GM19328 (cell line): ENCODE measurements around the gene TBCC.

Experiments
- ATAC-seq: cut with Tn5 transposase; IDR thresholded peaks from one replicate; pipeline ENCODE4 v1.9.1; 2021; ENCODE audit warnings: mild to moderate bottlenecking, moderate library complexity; ENCODE audit not compliant: unreplicated experiment

Gene TBCC

DNA sequence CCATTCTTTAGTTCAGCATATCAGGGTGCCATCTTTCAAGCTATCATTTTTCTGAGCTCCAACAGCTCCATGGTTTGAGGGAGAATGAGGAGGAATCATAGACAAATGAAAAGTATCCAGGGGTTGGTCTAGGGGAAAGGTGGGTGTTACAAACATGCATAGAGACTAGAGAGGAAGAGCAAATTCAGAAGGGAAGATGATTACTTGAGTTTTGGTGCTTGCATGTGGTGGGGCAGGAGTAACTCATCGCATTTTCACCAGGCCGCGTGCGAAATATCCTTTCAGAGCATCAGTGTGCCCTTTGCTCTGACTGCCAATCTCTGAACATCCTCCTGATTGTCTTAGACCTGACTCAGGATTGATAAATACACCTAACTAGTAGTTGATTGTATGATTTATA is 28.3 kb upstream of the TBCC start:
- no peak for ATAC-seq

DNA sequence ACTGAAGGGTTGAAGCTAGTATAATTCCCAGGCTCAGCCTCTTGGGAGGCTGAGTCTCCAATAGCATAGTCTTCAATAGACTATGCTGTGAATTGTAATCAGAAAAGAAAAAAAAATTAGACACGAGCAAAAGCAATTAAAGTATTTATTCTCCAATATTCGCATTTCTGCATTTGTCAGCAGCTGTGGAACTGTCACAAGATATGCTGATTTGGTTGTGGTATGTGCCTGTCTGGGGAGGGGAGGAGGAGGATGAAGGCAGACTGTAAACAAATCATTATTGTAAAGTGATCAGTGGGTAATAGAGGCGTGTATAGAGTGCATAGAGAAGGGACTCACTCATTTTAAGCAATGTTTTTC is 25.8 kb upstream of the TBCC start:
- ATAC-seq: no peak

DNA sequence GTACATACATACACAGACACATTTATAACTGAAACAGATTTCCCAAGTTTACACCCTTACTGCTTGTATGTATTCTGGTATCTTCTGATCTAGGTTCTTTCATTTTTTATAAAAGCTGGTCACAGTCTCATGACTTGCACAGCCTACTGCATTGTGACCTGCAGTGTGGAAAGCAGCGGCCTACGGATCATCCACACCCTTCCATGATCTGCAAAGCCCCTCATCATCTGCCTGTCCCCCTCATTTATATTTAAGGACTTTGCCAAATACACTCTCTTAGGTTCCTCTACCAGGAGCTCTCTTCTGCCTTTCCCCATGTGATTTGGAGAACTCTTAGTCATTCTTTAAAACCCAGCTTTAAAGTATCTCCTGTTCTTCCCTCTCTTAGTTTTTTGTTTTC is 23.9 kb upstream of the TBCC start:
- no peak for ATAC-seq

DNA sequence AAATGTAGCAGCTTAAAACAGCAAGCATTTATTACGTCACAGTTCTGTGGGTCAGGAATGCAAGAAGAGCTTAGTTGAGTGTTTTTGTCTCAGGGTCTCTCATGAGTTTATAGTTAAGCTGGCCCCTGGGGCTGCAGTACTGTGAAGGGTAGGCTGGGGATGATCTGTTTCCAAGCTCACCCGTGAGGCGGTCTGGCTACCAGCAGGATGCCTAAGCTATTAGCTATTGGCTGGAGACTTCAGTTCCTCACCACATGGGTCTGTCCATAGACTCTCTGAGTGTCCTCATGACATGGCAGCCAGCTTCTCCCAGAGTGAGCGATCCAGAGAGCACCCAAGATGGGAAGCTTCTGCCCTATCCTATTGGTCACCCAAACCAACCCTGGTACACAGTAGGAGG is 23.1 kb upstream of the TBCC start:
- no peak for ATAC-seq

DNA sequence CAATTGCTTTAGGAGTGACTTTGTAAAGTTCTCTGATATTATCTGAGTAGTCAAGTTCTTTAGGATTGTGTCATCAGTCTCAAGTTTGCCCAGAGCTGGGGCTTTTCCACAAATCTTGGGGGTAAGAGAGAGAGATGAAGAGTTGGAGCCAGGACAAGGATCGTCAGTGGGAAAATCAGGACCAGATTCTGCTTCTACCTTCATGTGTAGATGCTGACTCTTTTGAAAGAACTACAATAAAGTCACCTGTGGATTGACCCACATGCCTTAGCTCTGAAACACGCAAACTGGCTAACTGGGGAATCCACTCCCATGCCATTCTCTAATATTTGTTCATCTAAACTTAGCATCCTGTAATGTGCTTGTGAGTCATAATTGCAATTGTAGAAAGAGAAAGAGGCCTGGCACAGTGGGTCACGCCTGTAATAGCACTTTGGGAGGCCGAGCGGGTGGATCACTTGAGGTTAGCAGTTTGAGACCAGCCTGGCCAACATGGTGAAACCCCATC is 20.3 kb upstream of the TBCC start:
- no peak for ATAC-seq

DNA sequence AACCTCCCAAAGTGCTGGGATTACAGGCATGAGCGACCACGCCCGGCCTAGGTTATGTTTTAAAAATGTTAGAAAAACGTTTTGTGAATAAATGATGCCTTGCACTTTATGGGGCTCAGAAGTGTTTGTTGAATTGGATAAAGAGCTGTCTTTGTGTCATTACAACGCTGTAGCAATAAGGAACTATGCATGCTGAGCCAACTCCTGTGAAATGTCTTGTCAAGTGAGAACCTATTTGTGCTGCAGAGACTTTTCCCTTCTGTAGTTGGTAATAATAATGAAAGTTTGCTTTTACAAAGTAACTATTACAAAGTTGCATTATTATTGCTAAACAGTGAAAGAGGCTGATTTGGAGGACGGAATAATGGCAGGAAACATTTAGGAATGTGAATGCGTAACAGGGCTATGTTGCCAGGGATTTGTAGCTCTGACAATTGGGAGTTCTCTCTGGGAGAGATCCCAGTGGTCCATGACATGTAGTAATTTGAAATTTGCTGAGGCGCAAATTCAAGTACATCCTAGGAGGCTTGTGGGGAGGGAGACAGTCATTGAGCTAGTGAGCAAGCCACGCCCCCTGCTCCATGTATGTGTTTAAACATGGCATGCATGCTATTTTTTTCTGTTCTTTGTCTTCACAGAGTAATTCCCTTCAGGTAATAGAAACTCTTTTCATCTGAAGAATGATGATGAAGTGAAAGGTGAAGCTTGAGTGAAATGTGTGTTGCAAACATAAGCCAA is 19.2 kb upstream of the TBCC start:
- ATAC-seq: no peak

DNA sequence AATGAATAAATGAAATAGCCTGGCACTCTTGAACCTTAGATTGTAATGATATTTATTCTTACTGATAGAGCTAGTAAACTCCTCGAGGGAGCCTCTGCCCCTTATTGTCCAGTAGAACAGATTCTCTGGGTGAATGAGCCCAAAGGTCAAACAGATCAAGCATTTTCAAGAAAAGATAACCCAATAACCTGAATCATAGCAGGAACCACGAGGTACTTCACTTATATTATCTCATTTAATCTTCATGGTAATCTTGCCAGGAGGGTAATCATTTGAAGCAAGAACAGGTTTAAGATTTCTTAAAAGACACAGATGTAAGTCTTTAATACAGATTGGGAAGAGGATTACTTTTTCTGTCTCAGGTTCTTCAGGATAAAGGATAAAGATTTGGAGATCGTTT is 17.0 kb upstream of the TBCC start:
- ATAC-seq: no peak

DNA sequence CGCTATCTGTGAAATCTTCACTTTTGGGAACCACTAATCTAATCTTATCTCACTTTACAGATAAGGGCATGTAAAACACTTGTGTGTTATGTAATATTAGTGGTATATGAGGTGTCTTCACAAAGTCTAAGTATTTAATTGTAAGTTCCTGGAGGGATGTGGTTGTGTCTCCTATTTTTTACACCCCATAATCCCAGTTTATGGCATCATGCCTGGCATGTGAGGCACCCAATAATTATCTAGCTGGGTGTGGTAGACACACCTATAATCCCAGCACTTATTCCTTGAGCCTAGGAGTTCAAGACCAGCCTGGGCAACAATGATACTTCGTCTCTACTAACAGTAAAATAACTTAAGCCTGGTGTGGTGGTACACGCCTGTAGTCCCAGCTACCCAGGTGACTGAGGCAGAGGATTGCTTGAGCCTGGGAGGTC is 16.5 kb upstream of the TBCC start:
- no peak for ATAC-seq

DNA sequence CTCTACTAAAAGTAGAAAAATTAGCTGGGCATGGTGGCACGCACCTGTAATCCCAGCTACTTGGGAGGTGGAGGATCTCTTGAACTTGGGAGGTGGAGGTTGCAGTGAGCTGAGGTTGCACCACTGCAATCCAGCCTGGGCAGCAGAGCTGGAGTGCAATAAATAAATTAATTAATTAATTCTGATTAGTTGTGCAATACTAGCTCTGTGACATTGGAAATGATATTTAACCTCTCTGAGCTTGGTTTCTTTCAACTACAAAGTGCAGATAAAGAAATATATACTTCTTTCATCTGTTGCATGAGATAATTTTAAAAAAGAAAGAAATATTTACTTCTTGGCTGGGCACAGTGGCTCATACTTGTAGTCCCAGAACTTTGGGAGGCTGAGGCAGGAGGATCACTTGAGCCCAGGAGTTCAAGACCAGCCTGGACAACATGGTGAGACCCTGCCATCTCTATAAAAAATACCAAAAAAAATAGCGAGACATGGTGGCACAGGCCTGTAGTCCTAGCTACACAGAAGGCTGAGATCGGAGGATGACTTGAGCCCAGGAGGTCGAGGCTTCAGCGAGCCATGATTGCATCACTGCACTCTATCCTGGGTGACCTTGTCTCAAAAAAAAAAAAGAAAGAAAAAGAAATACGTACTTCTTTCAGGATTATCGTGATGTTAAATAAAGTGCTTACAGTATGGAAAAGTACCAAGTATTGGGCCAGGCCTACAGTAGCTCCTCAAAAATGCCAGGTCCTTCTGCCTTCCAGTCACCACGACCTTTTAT is 15.6 kb upstream of the TBCC start:
- no peak for ATAC-seq

DNA sequence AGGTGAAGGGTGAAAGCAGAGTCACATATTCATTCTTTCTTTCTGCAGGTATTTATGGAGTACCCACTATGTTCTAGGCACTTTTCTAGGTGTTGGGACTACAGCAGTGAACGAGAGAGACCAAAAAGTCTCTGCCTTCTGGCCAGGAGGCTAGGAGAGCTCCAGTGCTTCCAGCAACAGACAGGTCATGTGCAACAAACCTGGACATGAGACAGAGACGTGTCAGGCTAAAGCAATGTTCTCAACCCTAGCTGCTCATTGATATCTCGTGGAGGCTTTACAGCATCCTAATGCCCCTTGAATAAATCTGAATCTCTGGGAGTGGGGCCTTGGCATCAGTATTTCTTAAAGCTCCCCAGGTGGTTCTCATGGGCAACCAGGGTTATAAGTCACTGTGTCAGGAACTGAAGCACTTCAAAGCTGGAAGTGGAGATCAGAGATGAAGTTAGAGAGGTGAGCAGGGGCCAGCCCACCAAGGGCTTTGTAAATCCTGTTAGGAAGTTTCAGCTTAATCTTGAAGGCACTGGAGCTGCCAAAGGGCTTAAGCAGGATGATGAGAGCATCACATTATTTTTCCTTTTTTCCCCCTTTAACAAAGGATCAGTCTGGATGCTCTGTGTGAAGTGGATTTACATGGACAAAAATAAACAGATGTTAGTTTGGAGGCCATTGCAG is 13.0 kb upstream of the TBCC start:
- no peak for ATAC-seq

DNA sequence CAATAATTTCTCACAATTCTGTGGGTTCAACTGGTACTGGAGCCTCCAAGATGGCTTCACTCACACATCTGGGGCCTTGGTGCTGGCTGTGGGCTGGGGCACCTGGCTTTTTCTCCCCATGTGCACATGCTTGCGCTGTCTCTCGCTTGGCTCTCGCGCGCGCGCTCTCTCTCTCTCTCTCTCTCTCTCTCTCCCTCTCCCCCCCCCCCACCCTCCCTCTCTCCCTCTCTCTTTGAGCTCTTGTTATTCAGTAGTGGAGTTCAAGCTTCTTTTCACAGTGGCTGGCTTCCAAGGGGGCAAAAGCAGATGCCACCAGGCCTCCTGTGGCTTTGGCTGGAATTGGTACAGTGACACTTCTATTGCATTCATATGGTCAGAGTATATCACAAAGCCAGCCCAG is 10.8 kb upstream of the TBCC start:
- ATAC-seq: no peak

DNA sequence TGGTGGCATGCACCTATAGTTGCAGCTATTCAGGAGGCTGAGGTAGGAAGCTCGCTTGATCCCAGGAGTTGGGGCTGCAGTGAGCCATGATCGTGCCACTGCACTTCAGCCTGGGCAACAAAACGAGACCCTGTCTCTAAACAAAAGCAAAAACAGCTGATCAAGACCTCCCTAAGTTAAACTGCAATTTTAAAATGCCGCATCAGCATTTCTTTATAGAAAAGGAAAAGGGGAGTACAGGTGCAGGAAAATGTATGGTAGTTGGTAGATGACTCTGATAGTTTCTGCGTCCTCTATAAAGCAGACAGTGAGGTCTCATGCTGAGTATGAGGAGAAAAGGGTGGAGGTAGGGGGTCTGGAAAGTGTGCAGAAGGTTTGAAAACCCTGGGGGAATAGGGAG is 8.9 kb upstream of the TBCC start:
- no peak for ATAC-seq

DNA sequence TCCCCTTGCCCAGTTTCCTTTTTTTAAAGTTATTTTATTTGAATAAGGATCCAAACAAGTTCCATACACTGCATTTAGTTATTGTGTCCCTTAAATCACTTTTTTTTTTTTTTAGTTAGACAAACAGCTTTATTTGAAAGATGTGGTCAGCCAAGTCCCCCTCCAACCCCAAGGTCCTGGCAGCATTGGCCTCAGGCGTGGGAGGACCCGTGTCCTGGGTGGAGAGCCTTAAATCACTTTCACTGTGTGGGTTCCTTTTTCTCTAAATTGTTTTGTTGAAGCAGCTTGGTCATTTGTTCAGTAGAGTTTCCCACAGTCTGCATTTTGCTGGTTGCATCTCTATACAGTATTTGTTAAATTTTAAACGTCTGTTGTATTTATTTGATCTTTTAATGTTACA is 5.2 kb upstream of the TBCC start:
- no peak for ATAC-seq

DNA sequence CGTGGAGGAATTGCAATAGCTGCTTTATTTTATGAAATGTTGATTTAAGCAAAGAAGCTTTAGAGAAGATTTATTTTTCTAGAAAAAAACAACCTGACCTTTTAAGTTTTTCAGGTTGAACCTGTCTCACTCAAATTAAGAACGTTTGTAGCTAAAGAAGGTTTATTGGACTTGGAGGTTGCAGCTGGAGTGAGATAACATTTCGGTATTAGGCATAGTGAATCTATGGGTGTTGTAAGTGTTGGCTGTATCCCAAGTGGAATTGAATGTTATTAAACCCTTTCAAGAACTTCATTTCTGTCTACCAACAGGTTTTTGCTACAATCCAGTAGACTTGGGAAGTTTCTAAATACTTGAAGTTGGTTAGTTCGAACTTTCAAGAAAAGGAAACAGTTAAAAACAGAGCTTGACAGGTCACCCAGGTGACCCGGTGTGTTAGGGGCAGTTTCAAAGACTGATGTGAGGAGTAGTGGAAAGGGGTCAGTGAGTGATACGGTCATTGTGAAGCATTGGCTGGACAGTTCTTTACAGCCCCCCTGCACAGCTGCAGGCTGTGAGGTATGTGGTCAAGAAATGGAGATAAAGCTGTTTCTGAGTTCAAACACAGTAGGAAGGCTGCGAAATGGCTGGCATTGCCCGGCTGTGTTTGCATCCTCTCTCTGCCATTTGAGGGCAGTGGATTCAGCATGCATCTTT is 2.4 kb upstream of the TBCC start:
- ATAC-seq: no peak

DNA sequence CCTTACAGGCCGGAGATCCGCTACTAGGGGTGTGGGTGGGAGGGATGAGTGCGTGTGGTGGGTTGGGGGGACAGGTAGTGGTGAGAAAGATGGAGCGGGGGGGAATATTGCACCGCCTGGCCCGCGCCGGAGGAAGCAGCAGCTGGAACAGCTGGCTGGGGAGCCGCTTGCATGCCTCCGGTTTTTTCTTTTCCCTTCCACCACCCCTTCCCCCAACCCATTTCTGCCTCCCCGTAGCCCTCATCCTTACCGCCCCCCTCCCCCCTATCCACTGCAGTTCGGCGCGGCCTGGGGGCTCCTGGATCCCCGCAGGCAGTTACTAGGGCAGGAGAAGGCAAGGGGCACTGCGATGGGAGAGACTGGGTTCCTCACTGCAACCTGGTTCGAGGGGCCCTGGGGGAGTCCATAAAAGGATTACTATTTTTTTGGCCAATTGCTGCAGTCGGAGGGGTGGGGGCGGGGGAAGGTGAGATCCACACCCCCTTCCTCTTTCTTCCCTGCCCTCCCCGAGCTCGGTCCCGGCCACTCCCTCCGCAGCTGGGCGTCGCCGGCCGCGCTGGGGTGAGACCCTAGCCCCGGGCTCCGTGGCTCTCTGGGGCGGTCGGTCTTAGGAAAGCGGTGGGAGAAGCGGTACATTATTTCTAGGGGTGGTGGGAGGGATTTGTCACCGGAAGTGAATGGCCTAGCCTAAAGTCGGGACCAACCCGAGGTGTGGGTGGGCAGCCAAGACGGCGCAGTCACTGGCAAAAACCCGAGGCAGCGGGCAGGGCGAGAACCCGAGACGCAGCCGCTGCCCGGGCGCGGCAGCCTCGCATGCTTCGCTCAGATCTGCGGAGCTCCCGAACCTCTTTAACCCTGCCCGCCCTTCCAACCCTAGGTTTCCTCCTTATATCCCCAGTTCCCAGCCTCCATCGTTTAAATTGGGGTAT is 824 bp upstream of the TBCC start:
- ATAC-seq: peak; percentile 55

DNA sequence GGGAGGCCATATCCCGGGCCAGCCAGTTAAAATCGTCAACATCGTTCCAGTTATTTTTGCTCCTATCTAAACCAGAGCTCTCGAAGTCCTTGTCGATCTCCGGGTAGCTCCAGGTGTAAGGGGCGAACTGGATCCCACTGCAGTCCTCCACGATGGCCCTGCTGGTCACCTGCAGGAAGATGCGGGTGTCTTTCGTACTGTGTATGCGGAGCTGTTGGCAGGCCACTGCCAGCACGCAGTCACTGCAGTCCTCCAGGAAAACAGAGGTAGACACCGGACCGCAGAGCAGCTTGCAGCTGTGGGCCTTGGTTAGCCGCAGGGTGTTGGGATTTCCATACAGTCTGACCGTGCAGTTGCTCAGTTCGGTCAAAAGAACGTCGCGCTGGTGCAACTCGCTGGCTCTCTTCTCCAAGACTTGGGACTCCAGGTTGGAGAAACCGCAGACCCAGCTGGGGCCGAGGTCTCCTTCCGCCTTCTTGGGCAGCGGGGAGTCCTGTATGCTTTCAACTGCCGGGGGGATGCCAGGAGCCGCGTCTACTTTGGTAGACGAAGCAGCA is 742 bp downstream of the TBCC start:
- ATAC-seq: no peak

DNA sequence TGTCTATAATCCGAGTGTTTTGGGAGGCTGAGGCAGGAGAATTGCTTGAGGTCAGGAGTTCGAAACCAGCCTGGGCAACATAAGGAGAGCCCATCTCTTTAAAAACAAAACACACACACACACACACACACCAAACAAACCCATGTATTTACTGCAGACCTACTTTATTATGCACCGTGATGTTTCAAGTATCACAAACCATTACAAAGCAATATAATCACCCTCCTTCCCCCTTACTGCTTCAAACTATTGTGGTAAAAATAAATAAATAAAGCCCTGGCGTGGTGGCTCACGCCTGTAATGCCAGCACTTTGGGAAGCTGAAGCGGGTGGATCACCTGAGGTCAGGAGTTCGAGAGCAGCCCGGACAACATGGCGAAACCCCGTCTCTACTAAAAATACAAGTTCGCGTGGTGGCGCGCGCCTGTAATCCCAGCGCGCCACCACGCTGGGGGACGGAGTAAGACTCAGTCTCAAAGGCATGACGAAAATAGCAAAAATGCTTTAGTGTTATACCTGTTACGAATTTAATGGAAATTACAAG is 1.5 kb downstream of the TBCC start:
- no peak for ATAC-seq

DNA sequence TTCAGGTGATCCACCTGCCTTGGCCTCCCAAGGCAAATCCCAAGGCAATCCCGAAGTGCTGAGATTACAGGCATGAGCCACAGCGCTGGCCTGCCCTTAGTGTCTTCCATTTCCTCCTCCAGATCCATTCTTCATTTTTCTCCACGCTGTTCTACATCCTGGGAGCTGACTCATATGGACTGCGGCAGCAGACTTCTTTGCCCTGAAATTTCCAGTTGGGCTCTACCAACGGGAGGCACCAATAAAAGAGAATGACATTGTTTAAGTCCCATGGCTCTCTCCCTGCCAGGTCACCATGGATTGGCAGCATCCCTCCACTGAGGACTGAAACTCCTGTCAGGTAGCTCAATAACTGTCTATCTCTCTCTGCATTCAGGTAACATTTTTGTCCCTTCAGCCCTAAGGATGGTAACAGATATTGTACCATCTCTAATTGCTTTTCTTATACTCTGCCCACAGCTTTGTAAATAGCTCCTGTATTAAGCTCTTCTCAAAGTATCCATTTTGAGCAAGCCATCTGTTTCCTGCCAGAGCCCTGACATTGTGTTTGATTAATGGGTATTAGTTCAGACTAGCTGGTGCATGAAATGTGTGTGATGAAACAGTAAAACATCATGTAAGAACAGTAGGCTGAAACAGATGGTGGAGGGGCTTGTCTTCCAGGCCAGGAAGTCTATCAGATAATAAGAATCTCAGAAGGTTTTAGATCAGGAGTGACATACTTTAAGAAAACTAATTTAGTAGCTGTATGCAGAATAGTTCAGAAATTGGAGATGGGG is 3.6 kb downstream of the TBCC start:
- no peak for ATAC-seq

DNA sequence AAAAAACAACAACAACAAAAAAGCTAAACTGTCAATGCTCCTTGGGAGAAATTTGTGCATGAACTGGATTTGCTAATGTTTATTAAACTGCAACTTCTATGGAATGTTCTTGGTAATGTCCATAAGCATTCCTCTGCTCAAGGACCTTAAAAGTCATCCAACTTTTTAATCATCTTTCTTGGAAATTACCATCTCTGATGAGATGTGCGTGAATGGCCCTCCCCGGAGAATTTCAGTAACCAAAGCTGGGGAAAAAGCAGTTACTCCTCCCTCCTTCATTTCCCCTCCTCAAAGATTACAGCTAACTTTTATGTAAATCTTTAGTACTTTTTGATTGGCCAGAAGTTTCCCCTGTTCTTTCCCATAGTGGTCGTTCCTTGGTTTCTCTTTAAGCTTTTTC is 5.2 kb downstream of the TBCC start:
- no peak for ATAC-seq
